ENCODE data around the gene CRISP1. TPM values are rescaled to one million over a fixed set of nuclear protein-coding genes. Genes with fewer than 3 reads are reported as not detected.

Gene CRISP1
- total and polyA plus RNA-seq, 5 experiments from 2014 or later: not detected

DNA sequence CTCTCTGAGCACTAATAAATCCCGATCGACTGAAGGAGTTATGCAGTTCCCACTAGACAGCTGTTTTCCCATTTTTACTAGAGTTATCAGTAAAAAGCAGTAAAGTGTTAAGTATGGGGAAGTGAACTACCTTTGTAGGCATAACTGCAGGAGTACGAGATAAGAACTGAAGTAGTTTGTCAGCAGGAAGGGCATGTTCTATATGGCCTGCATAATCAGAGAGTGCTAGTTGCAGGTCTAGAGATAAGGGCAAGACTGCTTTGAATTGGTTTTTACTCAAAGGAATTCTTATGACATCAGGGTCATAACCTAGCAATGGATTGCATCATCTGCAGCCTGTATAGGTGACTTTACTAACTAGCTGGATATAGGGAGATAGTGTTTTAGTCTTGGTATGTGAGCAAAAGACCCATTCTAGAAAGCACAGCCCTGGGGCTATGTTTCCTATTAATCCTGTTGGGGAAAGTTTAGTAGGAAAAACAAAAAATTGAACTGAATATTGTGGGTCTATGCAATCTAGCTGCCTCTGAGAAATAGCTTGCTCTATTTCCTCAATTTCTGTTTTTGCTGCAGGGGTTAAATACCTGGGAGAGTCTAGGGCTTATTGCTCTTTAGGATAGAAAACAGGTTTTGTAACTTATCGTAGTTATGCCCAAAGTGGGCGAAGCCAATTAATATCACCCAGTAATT is 22.6 kb upstream of the CRISP1 start:
- Mint-ChIP-seq H3K4me3 (no peak overlapping the region), H3K27ac (no peak overlapping the region), H3K27me3 (peaks cover 0 to 8% (median 0%) of the 10 kb centered on the region in 5 donors), H3K36me3 (peaks cover 0 to 6% (median 0%) of the 10 kb centered on the region in 3 donors), H3K4me1 (peaks cover 0 to 2% (median 0%) of the 10 kb centered on the region in 4 donors), H3K9me3 (peaks cover 4 to 52% (median 11%) of the 10 kb centered on the region in 9 donors)
- POLR2A ChIA-PET: no interaction called here
- DNase-seq (no peak), ATAC-seq (no peak)

- Mint-ChIP-seq H3K4me3 (no peak overlapping the region), H3K27me3 (no peaks in the 10 kb centered on the region), H3K36me3 (peaks cover 0 to 8% (median 0%) of the 10 kb centered on the region in 3 donors), H3K9me3 (peaks cover 1 to 19% (median 10%) of the 10 kb centered on the region in 9 donors), H3K4me1 (no peaks in the 10 kb centered on the region), H3K27ac (no peak overlapping the region)
- ATAC-seq (no peak), DNase-seq (no peak)
- POLR2A ChIA-PET: no interaction called here
Measured at GRCh38 chr6:49868951-49869529, 2.7 kb upstream of the CRISP1 start.

DNA sequence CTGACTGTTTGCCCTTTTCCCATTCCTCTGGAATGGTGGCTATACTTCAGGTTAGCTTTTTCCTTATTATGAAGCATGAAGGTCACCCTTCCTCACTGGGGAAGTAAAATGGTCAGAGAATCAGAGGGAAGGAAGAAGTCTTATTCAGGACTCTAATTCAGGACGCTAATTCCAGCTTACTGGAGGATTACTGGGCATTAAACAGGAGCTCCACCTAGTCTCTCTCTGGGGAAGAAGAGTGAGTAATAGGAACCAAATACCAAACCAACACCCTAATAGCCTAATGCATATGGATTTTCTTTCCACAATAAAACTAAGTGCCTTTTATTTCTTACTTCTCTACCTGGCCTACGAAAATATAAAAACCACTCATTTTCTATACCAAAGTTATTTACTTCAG is 10.1 kb downstream of the CRISP1 start:
- peaks cover 0 to 4% (median 0%) of the 10 kb centered on the region in 9 donors for H3K9me3 Mint-ChIP-seq
- POLR2A ChIA-PET: no interaction called here
- DNase-seq: no peak
- H3K4me3 Mint-ChIP-seq: no peak overlapping the region
- H3K4me1 Mint-ChIP-seq: no peaks in the 10 kb centered on the region
- no peak for ATAC-seq
- no peak overlapping the region for H3K27ac Mint-ChIP-seq
- H3K27me3 Mint-ChIP-seq: peaks cover 0 to 2% (median 0%) of the 10 kb centered on the region in 5 donors
- no peaks in the 10 kb centered on the region for H3K36me3 Mint-ChIP-seq

GRCh38 chr6:49855221-49855620 is 11.1 kb downstream of the CRISP1 start:
- Mint-ChIP-seq H3K27me3 (peaks cover 0 to 3% (median 0%) of the 10 kb centered on the region in 5 donors), H3K27ac (no peak overlapping the region), H3K4me1 (no peaks in the 10 kb centered on the region), H3K4me3 (no peak overlapping the region), H3K9me3 (peaks cover 0 to 4% (median 0%) of the 10 kb centered on the region in 9 donors), H3K36me3 (no peaks in the 10 kb centered on the region)
- no peak for ATAC-seq
- DNase-seq: no peak
- POLR2A ChIA-PET: no interaction called here

DNA sequence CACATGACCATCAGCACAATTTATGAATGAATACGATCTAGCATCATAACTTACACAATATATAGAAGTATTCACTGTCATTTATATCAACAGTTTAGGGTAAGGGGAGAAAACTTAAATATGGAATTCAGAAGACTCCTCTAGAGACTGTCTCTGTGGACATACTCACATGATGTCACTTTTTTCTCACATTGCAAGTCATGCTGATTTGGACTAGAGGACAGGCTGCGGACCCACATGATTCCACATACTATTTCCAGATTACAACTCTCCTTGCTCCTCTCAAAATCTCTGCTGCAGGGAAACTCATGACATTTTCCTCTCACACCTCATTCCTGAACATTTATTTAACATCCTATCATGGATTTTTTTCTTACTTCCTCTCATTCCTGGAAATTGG is 13.4 kb downstream of the CRISP1 start:
- Mint-ChIP-seq H3K27ac (no peak overlapping the region), H3K36me3 (no peaks in the 10 kb centered on the region), H3K27me3 (peaks cover 0 to 3% (median 0%) of the 10 kb centered on the region in 5 donors), H3K4me3 (no peak overlapping the region), H3K9me3 (no peaks in the 10 kb centered on the region), H3K4me1 (no peaks in the 10 kb centered on the region)
- ATAC-seq (no peak), DNase-seq (no peak)
- POLR2A ChIA-PET: no interaction called here

- Mint-ChIP-seq H3K27me3 (peaks cover 0 to 3% (median 2%) of the 10 kb centered on the region in 5 donors), H3K4me1 (no peaks in the 10 kb centered on the region), H3K27ac (no peak overlapping the region), H3K36me3 (no peaks in the 10 kb centered on the region), H3K4me3 (no peak overlapping the region), H3K9me3 (no peaks in the 10 kb centered on the region)
- ATAC-seq (no peak), DNase-seq (peak in 3 of 10 donors; percentile 13 to 35 (median 24))
- POLR2A ChIA-PET: no interaction called here
Measured at GRCh38 chr6:49849213-49849907, 17.0 kb downstream of the CRISP1 start.

GRCh38 chr6:49847673-49848072 is 18.7 kb downstream of the CRISP1 start:
- Mint-ChIP-seq H3K36me3 (no peaks in the 10 kb centered on the region), H3K27me3 (peaks cover 0 to 3% (median 2%) of the 10 kb centered on the region in 5 donors), H3K9me3 (no peaks in the 10 kb centered on the region), H3K4me3 (no peak overlapping the region), H3K4me1 (no peaks in the 10 kb centered on the region), H3K27ac (no peak overlapping the region)
- POLR2A ChIA-PET: no interaction called here
- no peak for ATAC-seq
- no peak for DNase-seq

DNA sequence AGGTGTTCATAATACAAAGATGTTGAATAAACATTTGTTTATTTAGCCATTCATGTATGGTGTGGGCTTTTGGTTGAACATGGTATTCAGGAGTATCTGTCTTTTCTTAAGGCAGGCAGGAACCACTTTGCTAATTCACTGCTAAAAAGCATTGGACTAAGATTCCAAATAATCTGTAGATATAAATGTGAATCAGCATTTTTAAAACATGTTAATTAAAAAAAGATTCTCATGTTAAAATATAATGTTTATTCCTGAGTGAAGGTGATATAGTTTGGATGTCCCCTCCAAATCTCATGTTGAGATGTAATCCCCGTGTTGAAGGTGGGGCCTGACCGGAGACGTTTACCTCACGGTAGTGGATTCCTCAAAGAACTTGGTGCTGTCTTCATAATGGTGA is 19.3 kb downstream of the CRISP1 start:
- POLR2A ChIA-PET: no interaction called here
- H3K36me3 Mint-ChIP-seq: no peaks in the 10 kb centered on the region
- ATAC-seq (no peak), DNase-seq (no peak)
- H3K9me3 Mint-ChIP-seq: no peaks in the 10 kb centered on the region
- no peak overlapping the region for H3K4me3 Mint-ChIP-seq
- H3K27me3 Mint-ChIP-seq: peaks cover 0 to 3% (median 2%) of the 10 kb centered on the region in 5 donors
- H3K27ac Mint-ChIP-seq: no peak overlapping the region
- H3K4me1 Mint-ChIP-seq: no peaks in the 10 kb centered on the region

DNA sequence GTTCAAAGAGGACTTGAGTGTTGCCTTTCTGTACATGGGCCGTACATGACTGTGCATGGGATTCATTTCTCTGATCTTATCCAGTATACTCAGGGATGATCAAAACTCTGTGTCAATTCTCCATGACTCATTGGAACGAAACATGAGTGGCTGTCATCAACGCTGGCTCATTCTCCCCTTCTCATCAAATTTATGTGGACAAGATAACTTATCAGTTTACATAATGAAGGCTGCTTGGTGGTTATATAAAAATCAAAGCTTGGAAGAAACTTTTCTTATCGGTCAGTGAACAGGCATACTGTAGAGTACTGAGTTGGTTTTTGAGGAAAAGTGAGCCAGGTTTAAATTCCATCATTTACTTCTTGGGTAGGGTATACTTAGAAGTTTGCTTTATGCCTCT is 24.9 kb downstream of the CRISP1 start:
- H3K4me3 Mint-ChIP-seq: no peak overlapping the region
- peaks cover 0 to 3% (median 0%) of the 10 kb centered on the region in 5 donors for H3K27me3 Mint-ChIP-seq
- no peak for DNase-seq
- no peaks in the 10 kb centered on the region for H3K9me3 Mint-ChIP-seq
- no peaks in the 10 kb centered on the region for H3K36me3 Mint-ChIP-seq
- no peaks in the 10 kb centered on the region for H3K4me1 Mint-ChIP-seq
- no peak for ATAC-seq
- no peak overlapping the region for H3K27ac Mint-ChIP-seq
- POLR2A ChIA-PET: no interaction called here

- Mint-ChIP-seq H3K4me3 (no peak overlapping the region), H3K27ac (no peak overlapping the region), H3K27me3 (peaks cover 0 to 3% (median 0%) of the 10 kb centered on the region in 5 donors), H3K36me3 (no peaks in the 10 kb centered on the region), H3K4me1 (no peaks in the 10 kb centered on the region), H3K9me3 (peaks cover 0 to 2% (median 0%) of the 10 kb centered on the region in 9 donors)
- POLR2A ChIA-PET: no interaction called here
- DNase-seq: no peak
- ATAC-seq: no peak
Measured at GRCh38 chr6:49839957-49840356, 26.4 kb downstream of the CRISP1 start.

- ATAC-seq (no peak), DNase-seq (no peak)
- Mint-ChIP-seq H3K4me3 (no peak overlapping the region), H3K4me1 (no peaks in the 10 kb centered on the region), H3K9me3 (peaks cover 0 to 2% (median 0%) of the 10 kb centered on the region in 9 donors), H3K27me3 (peaks cover 0 to 3% (median 0%) of the 10 kb centered on the region in 5 donors), H3K36me3 (no peaks in the 10 kb centered on the region), H3K27ac (no peak overlapping the region)
- POLR2A ChIA-PET: no interaction called here
Measured at GRCh38 chr6:49839162-49839561, 27.2 kb downstream of the CRISP1 start.

GRCh38 chr6:49835140-49835539 is 31.2 kb downstream of the CRISP1 start:
- POLR2A ChIA-PET: no interaction called here
- no peak overlapping the region for H3K27ac Mint-ChIP-seq

DNA sequence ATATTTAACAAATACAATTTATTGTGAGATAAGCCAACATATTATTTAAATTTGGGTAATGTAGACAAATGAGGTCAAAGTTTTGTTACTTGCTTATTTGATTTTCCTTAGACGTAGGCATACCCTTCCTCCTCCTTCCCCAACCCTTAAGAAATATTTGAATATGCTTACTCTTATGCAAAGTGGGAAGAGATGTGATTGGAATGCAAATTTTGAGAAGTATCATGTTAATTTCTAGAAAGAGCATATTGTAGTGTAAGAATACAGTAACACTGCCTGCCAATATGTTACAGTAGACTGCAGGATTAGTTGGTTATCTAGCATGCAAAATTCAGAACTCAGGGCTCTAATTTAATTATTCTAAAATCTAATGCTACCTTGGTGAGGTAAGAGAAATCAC is 32.9 kb downstream of the CRISP1 start:
- no peaks in the 10 kb centered on the region for H3K36me3 Mint-ChIP-seq
- no peak overlapping the region for H3K4me3 Mint-ChIP-seq
- POLR2A ChIA-PET: no interaction called here
- ATAC-seq (no peak), DNase-seq (no peak)
- peaks cover 0 to 5% (median 0%) of the 10 kb centered on the region in 9 donors for H3K9me3 Mint-ChIP-seq
- H3K27me3 Mint-ChIP-seq: no peaks in the 10 kb centered on the region
- H3K4me1 Mint-ChIP-seq: no peaks in the 10 kb centered on the region
- H3K27ac Mint-ChIP-seq: no peak overlapping the region

More at GRCh38 chr6:49835140-49835539, 31.2 kb downstream of the CRISP1 start:
- Mint-ChIP-seq H3K4me3 (no peak overlapping the region), H3K27me3 (no peaks in the 10 kb centered on the region), H3K4me1 (no peaks in the 10 kb centered on the region), H3K9me3 (peaks cover 0 to 3% (median 0%) of the 10 kb centered on the region in 9 donors), H3K36me3 (no peaks in the 10 kb centered on the region)
- ATAC-seq: no peak
- DNase-seq: no peak
